SK-N-SH (cell line): ENCODE results near the gene MAPK13.

ENCODE experiments used
- CTCF ChIP-seq: fragments of 200-600 bp; sonication (generic); IDR thresholded peaks from 2 replicates; pipeline ENCODE4 v1.6.1; 2017; ENCODE audit warnings: antibody characterized with exemption, mild to moderate bottlenecking, moderate library complexity
- GATA2 ChIP-seq: sonication (generic); formaldehyde crosslinking; IDR thresholded peaks from 2 replicates; pipeline ENCODE4 v1.5.0; 2020; ENCODE audit warnings: mild to moderate bottlenecking, missing genetic modification reagents
- IRF3 ChIP-seq: fragments of 150-350 bp; IDR thresholded peaks from 2 replicates; pipeline ENCODE4 v1.6.1; 2016; ENCODE audit warnings: mild to moderate bottlenecking, low read depth, low read length
- MEF2A ChIP-seq: IDR thresholded peaks from 2 replicates; pipeline ENCODE4 v1.4.0; 2012; ENCODE audit warnings: low read depth, borderline replicate concordance
- MXI1 ChIP-seq: IDR thresholded peaks from 2 replicates; pipeline ENCODE4 v1.6.1; 2012; ENCODE audit warnings: mild to moderate bottlenecking, low read depth, low read length, improper control_type of control experiment
- PBX3 ChIP-seq: IDR thresholded peaks from 2 replicates; pipeline ENCODE4; 2012
- RAD21 ChIP-seq: IDR thresholded peaks from 2 replicates; pipeline ENCODE4 v1.6.1; 2012; ENCODE audit warnings: mild to moderate bottlenecking, low read length
- RCOR1 ChIP-seq: fragments of 150-350 bp; IDR thresholded peaks from 2 replicates; pipeline ENCODE4 v1.6.1; 2017; ENCODE audit warnings: antibody characterized with exemption, low read length
- REST ChIP-seq: IDR thresholded peaks from 2 replicates; pipeline ENCODE4 v1.6.1; 2012; ENCODE audit warnings: mild to moderate bottlenecking, low read depth, low read length, moderate library complexity
- SIN3A ChIP-seq: IDR thresholded peaks from 2 replicates; pipeline ENCODE4 v1.6.1; 2012; ENCODE audit warnings: low read depth, mild to moderate bottlenecking, low read length, moderate library complexity, borderline replicate concordance
- TEAD4 ChIP-seq: IDR thresholded peaks from 2 replicates; pipeline ENCODE4 v1.4.0; 2012; ENCODE audit warnings: mild to moderate bottlenecking, borderline replicate concordance; ENCODE audit not compliant: insufficient read depth
- USF1 ChIP-seq: IDR thresholded peaks from 2 replicates; pipeline ENCODE4 v1.4.0; 2012; ENCODE audit warnings: low read depth, borderline replicate concordance
- USF2 ChIP-seq: fragments of 150-350 bp; IDR thresholded peaks from 2 replicates; pipeline ENCODE4 v1.6.1; 2017; ENCODE audit warnings: antibody characterized with exemption, low read length, low read depth, borderline replicate concordance
- ZBTB33 ChIP-seq: IDR thresholded peaks from 2 replicates; pipeline ENCODE4 v1.4.0; 2012; ENCODE audit warnings: low read depth, borderline replicate concordance

GRCh38 chr6:36126121-36126520 lies 4.2 kb upstream of the MAPK13 start:
- TF ChIP-seq CTCF (no peak), RAD21 (no peak), TEAD4 (no peak), USF1 (no peak), GATA2 (CRISPR knock-in tag) (no peak), ZBTB33 (no peak), USF2 (no peak), MEF2A (no peak), REST (no peak), MXI1 (no peak), SIN3A (no peak), PBX3 (no peak), RCOR1 (no peak), IRF3 (no peak)
